GM23338 (cell line): ENCODE results near the gene RNASEH2C. TPM values are rescaled to one million over a fixed set of nuclear protein-coding genes. Genes with fewer than 3 reads are reported as not detected.
A peak's percentile ranks its signal among the peaks of the same experiment; 100 is the strongest.

ENCODE experiments used
- ATAC-seq: fragments of 200-7000 bp; cut with Tn5 transposase; 3 replicates; pipeline ENCODE4 v1.9.1; 2020
- DNase-seq: peaks from one replicate; pipeline ENCODE4 v3.0.0-alpha.2; 2015; ENCODE audit warnings: low spot score
- H2AFZ ChIP-seq: fragments of 200-600 bp; sonication (generic); 2 replicates; pipeline ENCODE4 v1.8.0; 2016; ENCODE audit warnings: antibody characterized with exemption, mild to moderate bottlenecking, moderate library complexity
- H3F3A ChIP-seq: fragments of 200-600 bp; sonication (generic); replicated peaks from 2 replicates; pipeline ENCODE4 v1.8.0; 2017; ENCODE audit warnings: antibody characterized with exemption, mixed run types, low read depth
- H3K27ac ChIP-seq: fragments of 200-600 bp; sonication (generic); 2 replicates; pipeline ENCODE4 v1.6.1; 2016; ENCODE audit warnings: low read depth
- H3K27me3 ChIP-seq: fragments of 200-600 bp; sonication (generic); 2 replicates; pipeline ENCODE4 v1.8.0; 2016; ENCODE audit warnings: mild to moderate bottlenecking, mixed run types, moderate library complexity; ENCODE audit not compliant: insufficient read depth
- H3K36me3 ChIP-seq: fragments of 200-600 bp; sonication (generic); 2 replicates; pipeline ENCODE4 v1.8.0; 2016; ENCODE audit warnings: mild to moderate bottlenecking; ENCODE audit not compliant: insufficient read depth
- H3K4me1 ChIP-seq: fragments of 200-600 bp; sonication (generic); 2 replicates; pipeline ENCODE4 v1.8.0; 2016; ENCODE audit warnings: mild to moderate bottlenecking, moderate library complexity; ENCODE audit not compliant: insufficient read depth
- H3K4me2 ChIP-seq: fragments of 200-600 bp; sonication (generic); 2 replicates; pipeline ENCODE4 v1.7.1; 2017; ENCODE audit warnings: mixed run types
- H3K4me3 ChIP-seq: fragments of 200-600 bp; sonication (generic); 2 replicates; pipeline ENCODE4 v1.6.1; 2016; ENCODE audit warnings: mixed run types
- H3K79me2 ChIP-seq: fragments of 200-600 bp; sonication (generic); replicated peaks from 2 replicates; pipeline ENCODE4 v1.8.0; 2017; ENCODE audit warnings: mild to moderate bottlenecking; ENCODE audit not compliant: insufficient read depth
- H3K9me2 ChIP-seq: fragments of 200-600 bp; sonication (generic); 2 replicates; pipeline ENCODE4 v1.8.0; 2017; ENCODE audit not compliant: insufficient read depth
- H4K20me1 ChIP-seq: fragments of 200-600 bp; sonication (generic); replicated peaks from 2 replicates; pipeline ENCODE4 v1.8.0; 2017; ENCODE audit warnings: mild to moderate bottlenecking; ENCODE audit not compliant: insufficient read depth
- H3K27ac Mint-ChIP-seq: 2 replicates; pipeline ENCODE4 v1.8.0; 2020; ENCODE audit warnings: inconsistent platforms, mild to moderate bottlenecking, moderate library complexity, mixed read lengths
- H3K27me3 Mint-ChIP-seq: 3 replicates; pipeline ENCODE4 v1.8.0; 2022; ENCODE audit warnings: low read depth, mild to moderate bottlenecking, moderate library complexity, mixed read lengths, inconsistent platforms; ENCODE audit not compliant: insufficient read depth, poor library complexity
- H3K36me3 Mint-ChIP-seq: 3 replicates; pipeline ENCODE4 v1.8.0; 2021; ENCODE audit warnings: low read depth, mild to moderate bottlenecking, inconsistent platforms, moderate library complexity, mixed read lengths
- H3K4me1 Mint-ChIP-seq: 3 replicates; pipeline ENCODE4 v1.8.0; 2020; ENCODE audit warnings: mild to moderate bottlenecking, inconsistent platforms, mixed read lengths
- H3K4me3 Mint-ChIP-seq: 3 replicates; pipeline ENCODE4 v1.8.0; 2021; ENCODE audit warnings: moderate library complexity, mild to moderate bottlenecking, inconsistent platforms, mixed read lengths
- H3K9me3 Mint-ChIP-seq: 3 replicates; pipeline ENCODE4 v1.8.0; 2020; ENCODE audit warnings: moderate library complexity, mild to moderate bottlenecking, inconsistent platforms, mixed read lengths
- CREB1 ChIP-seq: fragments of 250-450 bp; sonication (Bioruptor Pico); IDR thresholded peaks from 2 replicates; pipeline ENCODE4 v1.5.0; 2020; ENCODE audit warnings: low read depth, mild to moderate bottlenecking, moderate library complexity
- JUNB ChIP-seq: IDR thresholded peaks from one replicate; pipeline ENCODE4 v1.6.1; 2016; ENCODE audit warnings: antibody characterized with exemption; ENCODE audit not compliant: unreplicated experiment
- POLR2AphosphoS5 ChIP-seq: IDR thresholded peaks from 2 replicates; pipeline ENCODE4 v1.6.1; 2016; ENCODE audit warnings: antibody characterized with exemption, low read depth
- STAT1 ChIP-seq: IDR thresholded peaks from one replicate; pipeline ENCODE4 v1.6.1; 2016; ENCODE audit warnings: antibody characterized with exemption; ENCODE audit not compliant: unreplicated experiment
- ZNF114 ChIP-seq: fragments of 250-450 bp; sonication (Bioruptor Pico); IDR thresholded peaks from 2 replicates; pipeline ENCODE4 v1.5.0; 2020; ENCODE audit warnings: mild to moderate bottlenecking, moderate library complexity
- ZNF331 ChIP-seq: fragments of 250-450 bp; sonication (Bioruptor Pico); IDR thresholded peaks from 2 replicates; pipeline ENCODE4 v1.5.0; 2020; ENCODE audit warnings: low read depth, mild to moderate bottlenecking, moderate library complexity
- polyA plus RNA-seq: library from polyadenylated mRNA; unstranded; fragments of >200 nt; fragmentation: Nextera tagmentation; extraction: Ambion mirVana; gene quantifications from 2 replicates; pipeline ENCODE4 v1.2.1, GENCODE V29; 2016
- total RNA-seq: library from RNA; depleted of rRNA; stranded (reverse); fragments of >200 nt; shearing (Covaris generic); gene quantifications from 2 replicates; pipeline ENCODE4 v1.2.3, GENCODE V29; 2014
- TF ChIP-seq, protein P1 (sequence below): IDR thresholded peaks from 2 replicates; pipeline ENCODE4 v1.6.1; 2016; ENCODE audit warnings: antibody characterized with exemption
- TF ChIP-seq, protein P2 (sequence below): fragments of 250-450 bp; sonication (Bioruptor Pico); IDR thresholded peaks from 2 replicates; pipeline ENCODE4 v1.5.0; 2020; ENCODE audit warnings: mild to moderate bottlenecking, moderate library complexity
- TF ChIP-seq, protein P3 (sequence below): IDR thresholded peaks from one replicate; pipeline ENCODE4 v1.6.1; 2018; ENCODE audit warnings: antibody characterized with exemption; ENCODE audit not compliant: unreplicated experiment

RNASEH2C gene
- total and polyA plus RNA-seq, 2 experiments from 2014 or later, result 37.8 to 73.2 TPM

DNA sequence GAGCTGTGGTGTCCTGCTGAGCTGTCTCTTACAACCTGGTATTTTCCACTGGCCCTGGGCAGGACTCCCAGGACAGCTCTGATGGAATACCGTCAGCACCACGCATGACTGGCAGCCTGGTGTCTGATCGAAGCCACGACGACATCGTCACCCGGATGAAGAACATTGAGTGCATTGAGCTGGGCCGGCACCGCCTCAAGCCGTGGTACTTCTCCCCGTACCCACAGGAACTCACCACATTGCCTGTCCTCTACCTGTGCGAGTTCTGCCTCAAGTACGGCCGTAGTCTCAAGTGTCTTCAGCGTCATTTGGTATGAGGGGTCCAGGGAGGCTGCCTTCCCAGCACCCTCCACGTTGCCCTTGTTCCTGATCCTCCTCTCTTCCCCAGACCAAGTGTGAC lies 6.2 kb downstream of the RNASEH2C start:
- DNase-seq, result no peak
- H3K27ac ChIP-seq, result no peak overlapping the region
- H4K20me1 ChIP-seq, result 0 out of 2 replicates have a peak, but pooled peaks cover 3% of the 10 kb centered on the region
- no peak overlapping the region for H2AFZ ChIP-seq
- no peak overlapping the region for H3K27ac Mint-ChIP-seq
- no peaks in the 10 kb centered on the region for H3K27me3 ChIP-seq
- H3K79me2 ChIP-seq, result peaks cover 5% of the 10 kb centered on the region; the same call in 1 of the 2 replicates
- peaks cover 4% of the 10 kb centered on the region; the same call in 1 of the 2 replicates for H3K4me1 ChIP-seq
- 0 out of 2 replicates have a peak, but pooled peaks cover 2% of the 10 kb centered on the region for H3F3A ChIP-seq
- no peaks in the 10 kb centered on the region; the same call in 2 of the 3 replicates for H3K9me3 Mint-ChIP-seq
- H3K4me1 Mint-ChIP-seq, result peaks cover 16% of the 10 kb centered on the region
- H3K27me3 Mint-ChIP-seq, result peaks cover 12% of the 10 kb centered on the region
- peaks cover 22% of the 10 kb centered on the region; the same call in 1 of the 2 replicates for H3K36me3 ChIP-seq
- peaks cover 68% of the 10 kb centered on the region for H3K36me3 Mint-ChIP-seq
- no peak overlapping the region for H3K4me3 Mint-ChIP-seq
- H3K4me3 ChIP-seq, result no peak overlapping the region
- no peaks in the 10 kb centered on the region for H3K9me2 ChIP-seq
- H3K4me2 ChIP-seq, result no peak overlapping the region
- ATAC-seq, result no peak
- TF ChIP-seq, protein P1, sequence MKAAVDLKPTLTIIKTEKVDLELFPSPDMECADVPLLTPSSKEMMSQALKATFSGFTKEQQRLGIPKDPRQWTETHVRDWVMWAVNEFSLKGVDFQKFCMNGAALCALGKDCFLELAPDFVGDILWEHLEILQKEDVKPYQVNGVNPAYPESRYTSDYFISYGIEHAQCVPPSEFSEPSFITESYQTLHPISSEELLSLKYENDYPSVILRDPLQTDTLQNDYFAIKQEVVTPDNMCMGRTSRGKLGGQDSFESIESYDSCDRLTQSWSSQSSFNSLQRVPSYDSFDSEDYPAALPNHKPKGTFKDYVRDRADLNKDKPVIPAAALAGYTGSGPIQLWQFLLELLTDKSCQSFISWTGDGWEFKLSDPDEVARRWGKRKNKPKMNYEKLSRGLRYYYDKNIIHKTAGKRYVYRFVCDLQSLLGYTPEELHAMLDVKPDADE, result no peak
- TF ChIP-seq CREB1 (CRISPR knock-in tag), result no peak
- TF ChIP-seq ZNF331 (CRISPR knock-in tag), result no peak
- no peak for TF ChIP-seq JUNB
- 0 out of 2 replicates have a peak, but pooled peaks have one; percentile 19 for TF ChIP-seq POLR2AphosphoS5
- TF ChIP-seq, protein P2, sequence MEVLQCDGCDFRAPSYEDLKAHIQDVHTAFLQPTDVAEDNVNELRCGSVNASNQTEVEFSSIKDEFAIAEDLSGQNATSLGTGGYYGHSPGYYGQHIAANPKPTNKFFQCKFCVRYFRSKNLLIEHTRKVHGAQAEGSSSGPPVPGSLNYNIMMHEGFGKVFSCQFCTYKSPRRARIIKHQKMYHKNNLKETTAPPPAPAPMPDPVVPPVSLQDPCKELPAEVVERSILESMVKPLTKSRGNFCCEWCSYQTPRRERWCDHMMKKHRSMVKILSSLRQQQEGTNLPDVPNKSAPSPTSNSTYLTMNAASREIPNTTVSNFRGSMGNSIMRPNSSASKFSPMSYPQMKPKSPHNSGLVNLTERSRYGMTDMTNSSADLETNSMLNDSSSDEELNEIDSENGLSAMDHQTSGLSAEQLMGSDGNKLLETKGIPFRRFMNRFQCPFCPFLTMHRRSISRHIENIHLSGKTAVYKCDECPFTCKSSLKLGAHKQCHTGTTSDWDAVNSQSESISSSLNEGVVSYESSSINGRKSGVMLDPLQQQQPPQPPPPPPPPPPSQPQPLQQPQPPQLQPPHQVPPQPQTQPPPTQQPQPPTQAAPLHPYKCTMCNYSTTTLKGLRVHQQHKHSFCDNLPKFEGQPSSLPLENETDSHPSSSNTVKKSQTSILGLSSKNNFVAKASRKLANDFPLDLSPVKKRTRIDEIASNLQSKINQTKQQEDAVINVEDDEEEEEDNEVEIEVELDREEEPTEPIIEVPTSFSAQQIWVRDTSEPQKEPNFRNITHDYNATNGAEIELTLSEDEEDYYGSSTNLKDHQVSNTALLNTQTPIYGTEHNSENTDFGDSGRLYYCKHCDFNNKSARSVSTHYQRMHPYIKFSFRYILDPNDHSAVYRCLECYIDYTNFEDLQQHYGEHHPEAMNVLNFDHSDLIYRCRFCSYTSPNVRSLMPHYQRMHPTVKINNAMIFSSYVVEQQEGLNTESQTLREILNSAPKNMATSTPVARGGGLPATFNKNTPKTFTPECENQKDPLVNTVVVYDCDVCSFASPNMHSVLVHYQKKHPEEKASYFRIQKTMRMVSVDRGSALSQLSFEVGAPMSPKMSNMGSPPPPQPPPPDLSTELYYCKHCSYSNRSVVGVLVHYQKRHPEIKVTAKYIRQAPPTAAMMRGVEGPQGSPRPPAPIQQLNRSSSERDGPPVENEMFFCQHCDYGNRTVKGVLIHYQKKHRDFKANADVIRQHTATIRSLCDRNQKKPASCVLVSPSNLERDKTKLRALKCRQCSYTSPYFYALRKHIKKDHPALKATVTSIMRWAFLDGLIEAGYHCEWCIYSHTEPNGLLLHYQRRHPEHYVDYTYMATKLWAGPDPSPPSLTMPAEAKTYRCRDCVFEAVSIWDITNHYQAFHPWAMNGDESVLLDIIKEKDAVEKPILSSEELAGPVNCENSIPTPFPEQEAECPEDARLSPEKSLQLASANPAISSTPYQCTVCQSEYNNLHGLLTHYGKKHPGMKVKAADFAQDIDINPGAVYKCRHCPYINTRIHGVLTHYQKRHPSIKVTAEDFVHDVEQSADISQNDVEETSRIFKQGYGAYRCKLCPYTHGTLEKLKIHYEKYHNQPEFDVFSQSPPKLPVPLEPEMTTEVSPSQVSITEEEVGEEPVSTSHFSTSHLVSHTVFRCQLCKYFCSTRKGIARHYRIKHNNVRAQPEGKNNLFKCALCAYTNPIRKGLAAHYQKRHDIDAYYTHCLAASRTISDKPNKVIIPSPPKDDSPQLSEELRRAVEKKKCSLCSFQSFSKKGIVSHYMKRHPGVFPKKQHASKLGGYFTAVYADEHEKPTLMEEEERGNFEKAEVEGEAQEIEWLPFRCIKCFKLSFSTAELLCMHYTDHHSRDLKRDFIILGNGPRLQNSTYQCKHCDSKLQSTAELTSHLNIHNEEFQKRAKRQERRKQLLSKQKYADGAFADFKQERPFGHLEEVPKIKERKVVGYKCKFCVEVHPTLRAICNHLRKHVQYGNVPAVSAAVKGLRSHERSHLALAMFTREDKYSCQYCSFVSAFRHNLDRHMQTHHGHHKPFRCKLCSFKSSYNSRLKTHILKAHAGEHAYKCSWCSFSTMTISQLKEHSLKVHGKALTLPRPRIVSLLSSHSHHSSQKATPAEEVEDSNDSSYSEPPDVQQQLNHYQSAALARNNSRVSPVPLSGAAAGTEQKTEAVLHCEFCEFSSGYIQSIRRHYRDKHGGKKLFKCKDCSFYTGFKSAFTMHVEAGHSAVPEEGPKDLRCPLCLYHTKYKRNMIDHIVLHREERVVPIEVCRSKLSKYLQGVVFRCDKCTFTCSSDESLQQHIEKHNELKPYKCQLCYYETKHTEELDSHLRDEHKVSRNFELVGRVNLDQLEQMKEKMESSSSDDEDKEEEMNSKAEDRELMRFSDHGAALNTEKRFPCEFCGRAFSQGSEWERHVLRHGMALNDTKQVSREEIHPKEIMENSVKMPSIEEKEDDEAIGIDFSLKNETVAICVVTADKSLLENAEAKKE (CRISPR knock-in tag), result no peak
- TF ChIP-seq, protein P3, sequence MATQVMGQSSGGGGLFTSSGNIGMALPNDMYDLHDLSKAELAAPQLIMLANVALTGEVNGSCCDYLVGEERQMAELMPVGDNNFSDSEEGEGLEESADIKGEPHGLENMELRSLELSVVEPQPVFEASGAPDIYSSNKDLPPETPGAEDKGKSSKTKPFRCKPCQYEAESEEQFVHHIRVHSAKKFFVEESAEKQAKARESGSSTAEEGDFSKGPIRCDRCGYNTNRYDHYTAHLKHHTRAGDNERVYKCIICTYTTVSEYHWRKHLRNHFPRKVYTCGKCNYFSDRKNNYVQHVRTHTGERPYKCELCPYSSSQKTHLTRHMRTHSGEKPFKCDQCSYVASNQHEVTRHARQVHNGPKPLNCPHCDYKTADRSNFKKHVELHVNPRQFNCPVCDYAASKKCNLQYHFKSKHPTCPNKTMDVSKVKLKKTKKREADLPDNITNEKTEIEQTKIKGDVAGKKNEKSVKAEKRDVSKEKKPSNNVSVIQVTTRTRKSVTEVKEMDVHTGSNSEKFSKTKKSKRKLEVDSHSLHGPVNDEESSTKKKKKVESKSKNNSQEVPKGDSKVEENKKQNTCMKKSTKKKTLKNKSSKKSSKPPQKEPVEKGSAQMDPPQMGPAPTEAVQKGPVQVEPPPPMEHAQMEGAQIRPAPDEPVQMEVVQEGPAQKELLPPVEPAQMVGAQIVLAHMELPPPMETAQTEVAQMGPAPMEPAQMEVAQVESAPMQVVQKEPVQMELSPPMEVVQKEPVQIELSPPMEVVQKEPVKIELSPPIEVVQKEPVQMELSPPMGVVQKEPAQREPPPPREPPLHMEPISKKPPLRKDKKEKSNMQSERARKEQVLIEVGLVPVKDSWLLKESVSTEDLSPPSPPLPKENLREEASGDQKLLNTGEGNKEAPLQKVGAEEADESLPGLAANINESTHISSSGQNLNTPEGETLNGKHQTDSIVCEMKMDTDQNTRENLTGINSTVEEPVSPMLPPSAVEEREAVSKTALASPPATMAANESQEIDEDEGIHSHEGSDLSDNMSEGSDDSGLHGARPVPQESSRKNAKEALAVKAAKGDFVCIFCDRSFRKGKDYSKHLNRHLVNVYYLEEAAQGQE, result no peak
- no peak for TF ChIP-seq ZNF114 (CRISPR knock-in tag)
- no peak for TF ChIP-seq STAT1
